Measurements from ENCODE around the gene TRAF7. TPM values are rescaled to one million over a fixed set of nuclear protein-coding genes. Genes with fewer than 3 reads are reported as not detected.
A peak's percentile ranks its signal among the peaks of the same experiment; 100 is the strongest.

The TRAF7 gene
- total and polyA plus RNA-seq, 2 of the 13 experiments (the other 11 are each of a cell fraction or from before 2014, with no cell fraction given): 47.9 to 65.6 TPM

GRCh38 chr16:2150418-2151187, 5.0 kb upstream of the TRAF7 start (continued):
- 0 out of 2 replicates have a peak, but pooled peaks have one; percentile 34 for TF ChIP-seq GMEB2 (CRISPR knock-in tag; IDR thresholded peaks at IDR 0.05; ENCODE audit: low read depth)
- no peak for TF ChIP-seq ARHGAP35 (CRISPR knock-in tag; IDR thresholded peaks at IDR 0.05; ENCODE audit: borderline replicate concordance)
- no peak for TF ChIP-seq ZNF839 (CRISPR knock-in tag; IDR thresholded peaks at IDR 0.05; ENCODE audit: borderline replicate concordance)
- 0 out of 2 replicates have a peak, but pooled peaks have one; percentile 36 for TF ChIP-seq ZNF75D (CRISPR knock-in tag; IDR thresholded peaks at IDR 0.05; ENCODE audit: borderline replicate concordance)
- 0 out of 2 replicates have a peak, but pooled peaks have one; percentile 18 for TF ChIP-seq NR2F2 (IDR thresholded peaks at IDR 0.05; ENCODE audit: borderline replicate concordance, low read depth)
- TF ChIP-seq ZNF33A (CRISPR knock-in tag; IDR thresholded peaks at IDR 0.05; ENCODE audit: borderline replicate concordance): no peak
- TF ChIP-seq SETDB1 (CRISPR knock-in tag; IDR thresholded peaks at IDR 0.05; ENCODE audit: borderline replicate concordance): no peak
- no peak for TF ChIP-seq ZUFSP (CRISPR knock-in tag; IDR thresholded peaks at IDR 0.05; ENCODE audit: borderline replicate concordance)
- no peak for TF ChIP-seq ATF2 (CRISPR knock-in tag; IDR thresholded peaks at IDR 0.05)
- no peak for TF ChIP-seq ZNF121 (CRISPR knock-in tag; IDR thresholded peaks at IDR 0.05)
- TF ChIP-seq TIGD3 (CRISPR knock-in tag; IDR thresholded peaks at IDR 0.05; ENCODE audit: borderline replicate concordance): no peak
- TF ChIP-seq BORCS8-MEF2B (CRISPR knock-in tag; IDR thresholded peaks at IDR 0.05): no peak
- TF ChIP-seq HDAC6 (IDR thresholded peaks at IDR 0.05; ENCODE audit: low read depth, low read length): no peak
- TF ChIP-seq BATF2 (CRISPR knock-in tag; IDR thresholded peaks at IDR 0.05): no peak
- TF ChIP-seq ZNF3 (CRISPR knock-in tag; IDR thresholded peaks at IDR 0.05): no peak
- no peak for TF ChIP-seq PRDM10 (CRISPR knock-in tag; IDR thresholded peaks at IDR 0.05; ENCODE audit: low read depth)
- TF ChIP-seq ONECUT2 (CRISPR knock-in tag; IDR thresholded peaks at IDR 0.05): peak; percentile 53; the same call in 1 of the 2 replicates
